Activated CD4-positive, alpha-beta T cell treated with anti-CD3 and anti-CD28 coated beads, Interleukin-2, amount 50 U/mL, for 16 hours (primary cell): Measurements from ENCODE around the gene PTGFRN.
"Not testable (repeated sequence)": the region's sequence is repeated elsewhere in the genome, so short reads cannot be mapped to it uniquely, and the experiment has no call there.

Experiments used
- DNase-seq: peaks from one replicate; pipeline ENCODE4 v3.0.0-alpha.2; 2020

The PTGFRN gene

DNA sequence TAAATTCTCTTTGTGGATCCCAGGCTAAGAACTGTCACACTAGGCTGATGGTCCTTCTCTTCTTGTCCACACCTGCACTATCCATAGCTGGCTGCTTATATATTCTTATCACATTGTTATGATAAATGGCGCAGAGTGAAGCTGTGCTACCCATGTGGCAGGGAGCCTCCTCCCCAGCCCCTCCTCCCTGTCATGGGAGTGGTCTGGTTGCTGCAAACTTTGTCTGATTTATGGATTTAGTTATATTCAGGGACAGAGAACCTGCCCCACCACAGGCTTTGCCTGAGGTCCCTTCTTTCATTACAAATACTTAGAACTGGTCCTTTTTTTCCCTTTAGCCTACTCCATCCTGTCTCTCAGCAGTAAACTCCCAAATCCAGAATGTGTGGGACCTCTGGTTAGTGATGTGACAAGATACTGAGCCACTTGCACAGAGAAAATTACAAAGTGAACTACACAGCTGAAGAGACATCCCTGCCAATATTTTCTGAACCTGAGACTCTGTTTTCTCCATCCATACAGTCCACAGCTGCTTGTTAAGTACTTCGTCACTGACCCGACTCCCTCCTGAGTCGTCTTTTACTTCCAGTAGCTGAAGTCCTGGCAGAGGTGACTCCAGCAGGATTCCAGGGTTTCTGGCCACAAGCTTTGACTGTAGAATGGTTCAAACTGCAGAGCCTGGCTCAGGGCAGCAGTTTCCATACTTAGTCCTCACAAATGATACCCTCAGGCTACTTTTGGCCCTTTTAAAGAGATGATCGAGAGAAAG is 37.6 kb downstream of the PTGFRN start:
- DNase-seq: no peak

DNA sequence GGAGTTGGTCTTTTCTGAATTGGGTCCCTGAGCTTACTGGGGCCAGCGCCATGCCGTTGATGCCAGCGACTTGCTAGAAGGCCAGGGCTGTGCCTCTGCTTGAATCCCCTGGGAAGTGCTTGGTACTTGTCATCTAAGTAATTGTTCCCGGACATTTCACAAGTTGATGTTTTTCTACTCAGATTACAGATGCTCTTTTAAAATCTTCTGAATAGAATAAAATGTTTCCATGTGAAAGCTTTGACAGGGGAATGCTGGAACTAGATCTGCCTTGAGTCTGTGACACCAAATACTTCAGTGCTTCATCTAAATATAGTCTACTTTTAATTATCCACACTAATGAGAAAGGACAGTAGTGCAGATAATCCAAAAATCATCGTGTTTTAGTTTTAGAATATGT is 38.3 kb downstream of the PTGFRN start:
- DNase-seq: no peak

GRCh38 chr1:116948642-116949041 is 38.9 kb downstream of the PTGFRN start:
- DNase-seq: no peak

DNA sequence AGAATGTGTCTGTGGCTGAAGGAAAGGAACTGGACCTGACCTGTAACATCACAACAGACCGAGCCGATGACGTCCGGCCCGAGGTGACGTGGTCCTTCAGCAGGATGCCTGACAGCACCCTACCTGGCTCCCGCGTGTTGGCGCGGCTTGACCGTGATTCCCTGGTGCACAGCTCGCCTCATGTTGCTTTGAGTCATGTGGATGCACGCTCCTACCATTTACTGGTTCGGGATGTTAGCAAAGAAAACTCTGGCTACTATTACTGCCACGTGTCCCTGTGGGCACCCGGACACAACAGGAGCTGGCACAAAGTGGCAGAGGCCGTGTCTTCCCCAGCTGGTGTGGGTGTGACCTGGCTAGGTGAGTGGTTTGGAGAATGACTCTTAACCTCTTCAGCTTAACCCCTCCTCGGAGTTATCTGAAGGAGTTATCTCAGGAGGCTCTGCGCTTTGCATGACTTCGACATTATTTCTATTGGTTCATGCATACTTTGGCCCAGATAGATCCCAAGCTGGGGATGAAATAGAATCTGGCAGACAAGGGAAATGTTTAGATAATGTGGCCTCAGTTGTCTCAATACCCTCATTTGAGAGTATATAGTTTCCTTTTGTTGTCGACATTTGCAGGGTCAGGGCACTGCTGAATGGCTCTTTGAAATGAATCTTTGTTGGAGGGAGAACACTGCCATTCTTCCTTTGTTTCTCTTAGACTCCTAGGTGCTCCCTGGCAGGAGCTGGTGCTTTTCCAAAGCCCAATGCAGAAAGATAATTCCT is 39.7 kb downstream of the PTGFRN start:
- no peak for DNase-seq

DNA sequence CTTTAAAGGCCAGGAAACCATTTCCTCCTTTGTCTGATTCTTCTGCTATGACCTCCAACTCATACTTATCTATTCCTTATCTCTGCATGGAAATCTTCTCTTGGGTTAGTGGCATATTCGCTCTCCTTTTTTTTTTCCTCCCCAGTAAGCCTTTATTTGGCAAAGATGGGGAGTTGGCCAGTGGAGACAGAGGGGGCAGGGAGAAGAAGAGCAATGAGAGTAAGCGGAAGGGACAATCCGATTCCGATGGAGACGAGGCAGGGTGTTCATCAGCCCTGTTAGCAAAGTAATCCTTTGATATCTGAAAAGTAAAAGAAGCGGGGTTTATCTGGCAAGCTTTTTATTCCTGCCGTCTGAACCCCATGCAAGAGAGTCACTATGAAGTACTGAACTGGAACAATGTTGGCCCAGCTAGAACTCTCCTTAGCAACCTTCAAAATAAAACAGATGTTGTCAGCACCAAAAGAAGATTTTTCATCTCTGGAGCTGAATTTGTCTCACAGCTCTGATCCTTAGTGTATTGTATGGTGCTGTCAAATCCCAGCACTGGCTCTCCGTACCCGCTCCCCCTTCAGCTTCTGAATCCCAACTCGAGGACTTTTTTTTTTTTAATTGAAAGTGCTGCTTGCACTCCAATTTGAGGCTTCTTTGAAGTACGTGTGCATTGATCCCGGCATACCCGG is 40.9 kb downstream of the PTGFRN start:
- DNase-seq: no peak

GRCh38 chr1:116951200-116951935 is 41.7 kb downstream of the PTGFRN start:
- DNase-seq: no peak

GRCh38 chr1:116952738-116953275 is 43.1 kb downstream of the PTGFRN start:
- DNase-seq: no peak

- no peak for DNase-seq
These were observed 44.7 kb downstream of the PTGFRN start for GRCh38 chr1:116954440-116954839.

- DNase-seq: no peak
These were observed 46.7 kb downstream of the PTGFRN start for GRCh38 chr1:116956378-116956777.

- DNase-seq: no peak
These were observed 47.9 kb downstream of the PTGFRN start for GRCh38 chr1:116957646-116958045.

DNA sequence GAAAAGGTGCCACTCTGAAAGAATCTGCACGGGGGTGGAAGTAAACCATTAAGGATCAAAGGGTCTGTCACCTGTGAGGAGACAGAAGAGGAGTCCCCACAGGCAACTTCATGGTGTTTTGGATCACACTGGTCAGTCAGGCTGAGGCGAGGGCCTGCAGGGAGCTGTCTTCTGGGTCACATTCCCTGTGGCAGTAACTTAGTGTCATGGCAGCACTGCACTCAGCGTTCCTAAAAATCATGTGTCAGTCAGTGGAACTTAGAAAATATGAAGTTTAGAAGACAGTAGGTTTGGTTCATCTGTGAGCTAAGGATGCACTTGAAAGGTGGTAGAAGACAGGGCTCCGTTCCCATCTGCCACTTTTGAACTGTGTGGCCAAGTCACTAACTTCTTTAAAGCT is 48.4 kb downstream of the PTGFRN start:
- no peak for DNase-seq

DNA sequence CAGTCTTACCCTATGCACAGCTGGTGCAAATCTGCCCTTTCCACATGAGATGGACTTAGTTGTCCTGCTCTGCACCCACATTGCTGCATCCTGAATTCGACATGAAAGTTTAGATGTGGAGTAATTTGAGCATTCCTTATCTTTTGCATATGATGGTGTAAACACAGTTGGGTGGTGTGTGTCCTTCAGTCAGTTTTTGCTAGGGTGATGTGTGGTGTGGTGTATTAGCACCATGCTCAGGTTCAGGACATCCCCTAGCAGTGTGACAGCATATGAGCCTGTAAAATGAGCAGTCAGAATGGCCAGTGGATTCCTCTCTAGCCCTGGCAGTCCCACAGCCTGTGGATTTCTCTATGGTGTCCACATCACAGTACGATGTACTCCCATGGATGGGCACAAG is 49.3 kb downstream of the PTGFRN start:
- DNase-seq: no peak

DNA sequence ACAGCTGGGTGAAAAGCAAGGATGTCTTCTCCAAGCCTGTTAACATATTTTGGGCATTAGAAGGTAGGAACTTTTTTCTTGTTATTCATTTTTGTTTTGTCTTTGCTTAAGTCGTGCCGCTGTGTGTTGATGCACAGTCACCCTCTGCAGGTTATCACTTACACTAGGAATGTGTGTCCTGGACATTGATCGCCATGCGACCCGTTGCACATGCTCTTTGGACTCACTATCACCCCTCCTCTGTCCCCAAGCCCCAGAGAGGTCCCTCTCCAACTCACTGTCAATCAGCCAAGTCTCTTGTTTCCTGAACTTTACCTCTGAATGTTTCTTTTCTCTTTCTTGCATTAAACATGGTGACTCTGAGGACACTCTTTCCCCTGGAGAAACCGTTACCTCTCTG is 51.9 kb downstream of the PTGFRN start:
- DNase-seq: no peak

GRCh38 chr1:116962987-116963639 is 53.4 kb downstream of the PTGFRN start:
- DNase-seq: no peak

DNA sequence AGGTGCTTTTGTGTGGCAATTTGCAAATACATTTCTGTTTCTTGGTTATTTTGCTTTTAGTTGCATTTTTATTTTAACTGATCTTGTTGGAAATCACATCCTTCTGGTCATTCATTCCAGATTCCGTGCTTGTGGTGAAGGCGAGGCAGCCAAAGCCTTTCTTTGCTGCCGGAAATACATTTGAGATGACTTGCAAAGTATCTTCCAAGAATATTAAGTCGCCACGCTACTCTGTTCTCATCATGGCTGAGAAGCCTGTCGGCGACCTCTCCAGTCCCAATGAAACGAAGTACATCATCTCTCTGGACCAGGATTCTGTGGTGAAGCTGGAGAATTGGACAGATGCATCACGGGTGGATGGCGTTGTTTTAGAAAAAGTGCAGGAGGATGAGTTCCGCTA is 57.1 kb downstream of the PTGFRN start:
- no peak for DNase-seq

DNA sequence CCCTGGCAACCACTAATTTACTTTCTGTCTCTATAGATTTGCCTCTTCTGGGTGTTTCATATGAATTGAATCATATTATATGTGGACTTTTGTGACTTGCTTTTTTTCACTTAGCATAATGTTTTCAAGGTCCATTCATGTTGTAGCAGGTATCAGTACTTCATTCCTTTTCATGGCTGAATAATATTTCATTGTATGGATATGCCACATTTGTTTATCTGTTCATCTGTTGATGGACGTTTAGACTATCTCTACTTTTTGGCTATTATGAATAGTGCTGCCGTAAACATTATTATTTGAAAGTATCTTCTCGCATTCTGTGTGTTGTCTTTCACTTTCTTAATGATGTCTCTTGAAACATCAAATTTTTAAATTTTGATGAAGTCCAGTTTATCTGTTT is 59.0 kb downstream of the PTGFRN start:
- DNase-seq: no peak

DNA sequence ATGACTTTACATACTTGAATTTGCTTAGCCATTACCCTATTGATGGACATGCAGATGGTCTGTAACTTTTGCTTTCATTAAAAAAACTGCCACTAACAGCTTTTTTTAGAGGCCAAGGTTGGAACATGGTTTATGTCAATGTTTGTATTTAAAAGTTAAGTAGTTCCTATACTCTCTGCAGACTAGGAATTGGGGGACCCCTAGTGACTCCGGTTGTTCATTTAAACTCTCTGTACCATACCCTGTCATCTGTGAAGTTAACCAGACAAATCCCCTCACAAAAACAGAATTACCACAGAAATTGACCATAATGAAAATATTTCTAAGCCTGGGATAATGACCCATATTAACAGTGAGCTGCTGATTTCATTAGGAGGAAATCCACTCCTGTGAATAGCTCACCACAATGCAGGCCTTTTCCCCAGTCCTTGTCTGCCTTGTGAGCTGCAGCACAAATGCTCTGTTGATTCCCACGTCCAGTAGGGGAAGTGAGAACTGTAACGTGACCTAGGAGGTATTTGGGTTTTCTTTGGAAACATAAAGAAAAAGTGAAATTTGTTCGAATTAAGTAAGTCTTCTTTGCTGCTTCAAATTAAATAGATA is 61.6 kb downstream of the PTGFRN start:
- DNase-seq: no peak

GRCh38 chr1:116971965-116972673 is 62.4 kb downstream of the PTGFRN start:
- DNase-seq: no peak

DNA sequence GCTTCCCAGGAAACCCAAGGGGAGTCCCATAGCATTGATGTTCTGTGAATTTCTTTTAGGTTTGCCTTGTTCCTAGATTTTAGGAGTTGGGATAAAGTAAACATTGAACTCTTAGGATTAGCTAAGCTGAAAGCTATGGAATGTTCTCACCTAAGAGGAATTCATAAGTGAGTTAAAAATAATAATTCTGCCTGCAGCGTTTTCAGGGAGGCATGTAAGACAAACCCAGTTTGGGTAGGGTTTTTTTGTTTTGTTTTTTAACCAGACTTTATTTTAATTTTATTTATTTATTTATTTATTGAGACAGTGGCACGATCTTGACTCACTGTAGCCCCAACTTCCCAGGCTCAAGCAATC is 62.9 kb downstream of the PTGFRN start:
- no peak for DNase-seq

- DNase-seq: not testable (repeated sequence)
These were observed 70.6 kb downstream of the PTGFRN start for GRCh38 chr1:116980309-116980708.

GRCh38 chr1:116981521-116982037 is 71.9 kb downstream of the PTGFRN start:
- no peak for DNase-seq
